GM10266 (cell line): ENCODE data around the gene EXOC3L4.

Experiments used
- DNase-seq: peaks from one replicate; pipeline ENCODE4 v3.0.0; 2012; ENCODE audit errors: extremely low spot score
- CTCF ChIP-seq: IDR thresholded peaks from 2 replicates; pipeline ENCODE4 v1.5.1; 2012; ENCODE audit warnings: mild to moderate bottlenecking, low read depth; ENCODE audit not compliant: control insufficient read depth, insufficient read depth; ENCODE audit errors: missing control alignments

EXOC3L4 gene

GRCh38 chr14:103134919-103135318, 40.4 kb downstream of the EXOC3L4 start:
- no peak for DNase-seq
- no peak for TF ChIP-seq CTCF

- DNase-seq: no peak
- TF ChIP-seq CTCF: no peak
Observed at GRCh38 chr14:103135333-103136260, 41.1 kb downstream of the EXOC3L4 start.

GRCh38 chr14:103136388-103137271, 42.1 kb downstream of the EXOC3L4 start:
- no peak for DNase-seq
- TF ChIP-seq CTCF: no peak

GRCh38 chr14:103137689-103138300, 43.3 kb downstream of the EXOC3L4 start:
- DNase-seq: no peak
- no peak for TF ChIP-seq CTCF

- TF ChIP-seq CTCF: no peak
- no peak for DNase-seq
Observed at GRCh38 chr14:103138301-103139131, 44.0 kb downstream of the EXOC3L4 start.
